Measurements from ENCODE around the gene PCDHB6.
"Not testable (repeated sequence)": the region's sequence is repeated elsewhere in the genome, so short reads cannot be mapped to it uniquely, and the experiment has no call there.

Gene PCDHB6

DNA sequence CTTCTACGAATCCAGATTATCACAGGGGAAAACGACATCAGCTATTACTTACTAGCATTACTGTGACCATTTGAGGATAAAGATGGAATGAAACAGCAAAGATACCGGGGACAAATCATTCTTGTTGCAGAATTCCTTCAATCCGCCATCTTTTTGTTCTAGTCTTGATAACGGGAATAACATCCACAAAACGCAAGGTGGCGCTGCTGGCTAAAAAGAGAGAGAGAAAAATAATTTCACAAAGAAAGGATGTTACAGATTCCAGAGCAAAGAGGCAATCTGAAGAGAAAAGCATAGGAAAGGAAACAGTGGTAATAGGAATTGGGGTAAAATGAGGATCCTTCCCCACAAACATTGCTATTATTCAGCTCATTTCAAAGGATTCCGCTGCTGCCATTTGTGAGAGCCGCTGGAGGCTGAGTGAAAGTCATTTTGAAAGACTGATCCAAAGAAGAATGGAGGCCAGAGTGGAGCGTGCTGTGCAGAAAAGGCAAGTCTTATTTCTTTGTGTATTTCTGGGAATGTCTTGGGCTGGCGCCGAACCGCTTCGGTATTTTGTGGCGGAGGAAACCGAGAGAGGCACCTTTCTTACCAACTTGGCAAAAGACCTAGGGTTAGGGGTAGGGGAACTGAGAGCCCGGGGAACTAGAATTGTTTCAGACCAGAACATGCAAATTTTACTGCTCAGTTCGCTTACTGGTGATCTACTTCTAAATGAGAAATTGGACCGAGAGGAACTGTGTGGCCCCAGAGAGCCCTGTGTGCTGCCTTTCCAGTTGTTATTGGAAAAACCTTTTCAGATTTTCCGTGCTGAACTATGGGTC lies 22.7 kb downstream of the PCDHB6 start, which contains the start of gene PCDHB7:
PCDHB7 (plus strand) TSS at position 264 of the 824 bp plus-strand sequence; CDS start at position 456, 192 bp downstream.
- DNase-seq = no peak

DNA sequence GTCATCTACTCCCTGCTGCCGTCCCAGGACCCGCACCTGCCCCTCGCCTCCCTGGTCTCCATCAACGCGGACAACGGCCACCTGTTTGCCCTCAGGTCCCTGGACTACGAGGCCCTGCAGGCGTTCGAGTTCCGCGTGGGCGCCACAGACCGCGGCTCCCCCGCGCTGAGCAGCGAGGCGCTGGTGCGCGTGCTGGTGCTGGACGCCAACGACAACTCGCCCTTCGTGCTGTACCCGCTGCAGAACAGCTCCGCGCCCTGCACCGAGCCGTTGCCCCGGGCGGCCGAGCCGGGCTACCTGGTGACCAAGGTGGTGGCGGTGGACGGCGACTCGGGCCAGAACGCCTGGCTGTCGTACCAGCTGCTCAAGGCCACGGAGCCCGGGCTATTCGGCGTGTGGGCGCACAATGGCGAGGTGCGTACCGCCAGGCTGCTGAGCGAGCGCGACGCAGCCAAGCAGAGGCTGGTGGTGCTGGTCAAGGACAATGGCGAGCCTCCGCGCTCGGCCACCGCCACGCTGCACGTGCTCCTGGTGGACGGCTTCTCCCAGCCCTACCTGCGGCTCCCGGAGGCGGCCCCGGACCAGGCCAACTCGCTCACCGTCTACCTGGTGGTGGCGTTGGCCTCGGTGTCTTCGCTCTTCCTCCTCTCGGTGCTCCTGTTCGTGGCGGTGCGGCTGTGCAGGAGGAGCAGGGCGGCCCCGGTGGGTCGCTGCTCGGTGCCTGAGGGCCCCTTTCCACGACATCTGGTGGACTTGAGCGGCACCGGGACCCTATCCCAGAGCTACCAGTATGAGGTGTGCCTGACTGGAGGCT lies 24.6 kb downstream of the PCDHB6 start:
- not testable (repeated sequence) for DNase-seq

DNA sequence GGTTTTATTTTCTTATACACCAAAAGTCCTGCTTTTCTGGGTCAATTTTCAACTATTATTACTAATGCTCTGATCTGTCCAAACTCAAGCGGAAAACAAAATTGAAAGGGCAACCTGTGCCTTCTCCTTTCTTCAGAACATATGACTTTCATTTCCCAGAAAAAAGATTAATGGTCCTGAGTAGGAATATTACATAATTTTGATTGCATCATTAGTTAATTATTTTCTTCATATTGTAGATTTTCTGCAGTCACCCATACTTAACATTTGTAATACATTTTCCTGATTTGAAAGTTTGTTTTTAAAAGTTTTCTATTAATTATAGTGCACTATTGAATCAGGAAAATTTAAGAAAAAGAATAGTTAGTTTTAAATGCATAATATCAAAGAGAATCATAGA lies 26.1 kb downstream of the PCDHB6 start:
- DNase-seq = no peak

DNA sequence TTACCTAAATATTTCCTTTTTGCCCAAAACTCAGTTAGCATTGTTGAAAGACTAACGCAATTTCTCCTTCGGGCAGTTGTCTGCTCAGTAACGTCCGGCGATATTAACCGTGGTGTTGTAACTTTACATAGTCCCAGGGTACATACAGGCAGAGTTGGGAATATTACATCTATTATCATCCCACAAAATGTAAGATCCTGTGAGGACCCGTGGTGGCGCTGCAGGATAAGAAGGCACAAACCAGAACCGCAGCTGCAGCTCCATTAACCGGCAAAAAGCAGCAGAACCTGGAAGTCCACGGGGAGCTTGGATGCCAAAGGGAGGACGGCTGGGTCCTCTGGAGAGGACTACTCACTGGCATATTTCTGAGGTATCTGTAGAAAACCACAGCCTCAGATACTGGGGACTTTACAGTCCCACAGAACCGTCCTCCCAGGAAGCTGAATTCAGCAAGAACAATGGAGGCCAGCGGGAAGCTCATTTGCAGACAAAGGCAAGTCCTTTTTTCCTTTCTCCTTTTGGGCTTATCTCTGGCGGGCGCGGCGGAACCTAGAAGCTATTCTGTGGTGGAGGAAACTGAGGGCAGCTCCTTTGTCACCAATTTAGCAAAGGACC lies 27.8 kb downstream of the PCDHB6 start, which contains the start of gene PCDHB8:
PCDHB8 (plus strand) TSS at position 214 of the 615 bp plus-strand sequence; CDS start at position 459, 245 bp downstream.
- not testable (repeated sequence) for DNase-seq

DNA sequence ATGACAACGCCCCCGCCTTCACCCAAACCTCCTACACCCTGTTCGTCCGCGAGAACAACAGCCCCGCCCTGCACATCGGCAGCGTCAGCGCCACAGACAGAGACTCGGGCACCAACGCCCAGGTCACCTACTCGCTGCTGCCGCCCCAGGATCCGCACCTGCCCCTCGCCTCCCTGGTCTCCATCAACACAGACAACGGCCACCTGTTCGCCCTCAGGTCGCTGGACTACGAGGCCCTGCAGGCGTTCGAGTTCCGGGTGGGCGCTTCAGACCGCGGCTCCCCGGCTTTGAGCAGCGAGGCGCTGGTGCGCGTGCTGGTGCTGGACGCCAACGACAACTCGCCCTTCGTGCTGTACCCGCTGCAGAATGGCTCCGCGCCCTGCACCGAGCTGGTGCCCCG lies 29.5 kb downstream of the PCDHB6 start:
- not testable (repeated sequence) for DNase-seq

DNA sequence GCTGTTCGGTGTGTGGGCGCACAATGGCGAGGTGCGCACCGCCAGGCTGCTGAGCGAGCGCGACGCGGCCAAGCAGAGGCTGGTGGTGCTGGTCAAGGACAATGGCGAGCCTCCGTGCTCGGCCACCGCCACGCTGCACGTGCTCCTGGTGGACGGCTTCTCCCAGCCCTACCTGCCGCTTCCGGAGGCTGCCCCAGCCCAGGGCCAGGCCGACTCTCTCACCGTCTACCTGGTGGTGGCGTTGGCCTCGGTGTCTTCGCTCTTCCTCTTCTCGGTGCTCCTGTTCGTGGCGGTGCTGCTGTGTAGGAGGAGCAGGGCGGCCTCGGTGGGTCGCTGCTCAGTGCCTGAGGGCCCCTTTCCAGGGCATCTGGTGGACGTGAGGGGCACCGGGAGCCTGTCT lies 30.0 kb downstream of the PCDHB6 start:
- not testable (repeated sequence) for DNase-seq

DNA sequence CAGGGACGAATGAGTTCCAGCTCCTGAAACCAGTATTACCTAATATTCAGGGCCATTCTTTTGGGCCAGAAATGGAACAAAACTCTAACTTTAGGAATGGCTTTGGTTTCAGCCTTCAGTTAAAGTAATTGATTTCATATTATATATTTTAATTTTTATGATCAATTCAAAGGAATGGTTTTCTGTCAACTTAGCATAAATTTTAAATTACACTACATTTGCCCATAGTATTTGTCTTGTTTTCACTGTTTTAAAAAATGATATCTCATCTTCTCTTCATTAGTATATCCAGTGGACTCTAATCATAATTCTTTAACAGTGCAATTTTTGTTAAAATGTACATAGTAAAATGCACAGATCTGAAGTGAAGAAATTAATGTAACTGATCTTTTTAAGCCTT lies 30.5 kb downstream of the PCDHB6 start:
- DNase-seq = no peak

DNA sequence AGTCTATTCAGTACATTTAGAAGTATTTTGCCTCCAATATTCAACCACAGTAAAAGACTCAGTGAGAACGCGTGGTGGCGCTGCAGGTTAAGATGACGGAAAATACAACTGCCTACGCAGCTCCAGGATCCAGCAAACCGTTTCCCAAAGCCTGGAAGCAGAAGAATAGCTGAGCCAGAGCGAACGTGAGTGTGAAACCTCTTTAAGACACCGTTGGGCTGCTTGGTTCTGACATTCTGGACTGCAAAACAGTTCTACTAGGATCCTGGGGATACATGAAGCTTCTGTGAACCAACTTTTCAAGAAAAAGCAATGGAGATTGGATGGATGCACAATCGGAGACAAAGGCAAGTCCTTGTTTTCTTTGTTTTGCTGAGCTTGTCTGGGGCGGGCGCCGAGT lies 32.4 kb downstream of the PCDHB6 start, which contains the start of gene PCDHB16:
PCDHB16 (plus strand) TSS at position 140 of the 400 bp plus-strand sequence; CDS start at position 313, 173 bp downstream.
- no peak for DNase-seq

DNA sequence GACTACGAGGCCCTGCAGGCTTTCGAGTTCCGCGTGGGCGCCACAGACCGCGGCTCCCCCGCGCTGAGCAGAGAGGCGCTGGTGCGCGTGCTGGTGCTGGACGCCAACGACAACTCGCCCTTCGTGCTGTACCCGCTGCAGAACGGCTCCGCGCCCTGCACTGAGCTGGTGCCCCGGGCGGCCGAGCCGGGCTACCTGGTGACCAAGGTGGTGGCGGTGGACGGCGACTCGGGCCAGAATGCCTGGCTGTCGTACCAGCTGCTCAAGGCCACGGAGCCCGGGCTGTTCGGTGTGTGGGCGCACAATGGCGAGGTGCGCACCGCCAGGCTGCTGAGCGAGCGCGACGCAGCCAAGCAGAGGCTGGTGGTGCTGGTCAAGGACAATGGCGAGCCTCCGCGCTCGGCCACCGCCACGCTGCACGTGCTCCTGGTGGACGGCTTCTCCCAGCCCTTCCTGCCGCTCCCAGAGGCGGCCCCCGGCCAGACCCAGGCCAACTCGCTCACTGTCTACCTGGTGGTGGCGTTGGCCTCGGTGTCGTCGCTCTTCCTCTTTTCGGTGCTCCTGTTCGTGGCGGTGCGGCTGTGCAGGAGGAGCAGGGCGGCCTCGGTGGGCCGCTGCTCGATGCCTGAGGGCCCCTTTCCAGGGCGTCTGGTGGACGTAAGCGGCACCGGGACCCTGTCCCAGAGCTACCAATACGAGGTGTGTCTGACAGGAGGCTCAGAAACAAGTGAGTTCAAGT lies 34.4 kb downstream of the PCDHB6 start:
- not testable (repeated sequence) for DNase-seq

DNA sequence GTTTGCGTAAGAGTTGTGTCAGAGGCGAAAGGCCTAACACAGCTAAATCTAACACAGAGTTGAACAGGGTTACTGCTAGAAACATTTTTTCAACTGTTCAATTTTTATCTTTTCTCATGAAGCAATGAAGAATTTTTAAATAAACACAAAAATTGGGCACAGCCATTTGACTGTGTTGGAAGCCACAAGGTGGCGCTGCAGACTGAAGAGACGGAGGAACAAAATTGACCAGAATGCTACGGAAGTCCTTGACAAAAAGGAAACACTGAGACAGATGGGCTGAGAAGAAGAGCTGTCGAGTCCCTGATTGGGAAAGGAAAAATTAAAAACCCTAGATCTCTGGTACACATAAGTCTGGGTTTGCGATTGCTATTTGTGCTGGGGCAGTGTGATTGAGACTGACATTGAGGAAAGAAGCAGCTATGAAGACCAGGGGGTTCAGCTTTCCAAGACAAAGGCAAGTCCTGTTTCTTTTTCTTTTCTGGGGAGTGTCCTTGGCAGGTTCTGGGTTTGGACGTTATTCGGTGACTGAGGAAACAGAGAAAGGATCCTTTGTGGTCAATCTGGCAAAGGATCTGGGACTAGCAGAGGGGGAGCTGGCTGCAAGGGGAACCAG lies 37.1 kb downstream of the PCDHB6 start, which contains the start of gene PCDHB9:
PCDHB9 (plus strand) TSS at position 265 of the 616 bp plus-strand sequence; CDS start at position 423, 158 bp downstream.
- DNase-seq = no peak

DNA sequence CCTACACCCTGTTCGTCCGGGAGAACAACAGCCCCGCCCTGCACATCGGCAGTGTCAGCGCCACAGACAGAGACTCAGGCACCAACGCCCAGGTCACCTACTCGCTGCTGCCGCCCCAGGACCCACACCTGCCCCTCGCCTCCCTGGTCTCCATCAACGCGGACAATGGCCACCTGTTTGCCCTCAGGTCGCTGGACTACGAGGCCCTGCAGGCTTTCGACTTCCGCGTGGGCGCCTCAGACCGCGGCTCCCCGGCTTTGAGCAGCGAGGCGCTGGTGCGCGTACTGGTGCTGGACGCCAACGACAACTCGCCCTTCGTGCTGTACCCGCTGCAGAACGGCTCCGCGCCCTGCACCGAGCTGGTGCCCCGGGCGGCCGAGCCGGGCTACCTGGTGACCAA lies 38.8 kb downstream of the PCDHB6 start:
- DNase-seq = not testable (repeated sequence)

DNA sequence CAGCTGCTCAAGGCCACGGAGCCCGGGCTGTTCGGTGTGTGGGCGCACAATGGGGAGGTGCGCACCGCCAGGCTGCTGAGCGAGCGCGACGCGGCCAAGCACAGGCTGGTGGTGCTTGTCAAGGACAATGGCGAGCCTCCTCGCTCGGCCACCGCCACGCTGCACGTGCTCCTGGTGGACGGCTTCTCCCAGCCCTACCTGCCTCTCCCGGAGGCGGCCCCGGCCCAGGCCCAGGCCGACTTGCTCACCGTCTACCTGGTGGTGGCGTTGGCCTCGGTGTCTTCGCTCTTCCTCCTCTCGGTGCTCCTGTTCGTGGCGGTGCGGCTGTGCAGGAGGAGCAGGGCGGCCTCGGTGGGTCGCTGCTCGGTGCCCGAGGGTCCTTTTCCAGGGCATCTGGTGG lies 39.3 kb downstream of the PCDHB6 start:
- not testable (repeated sequence) for DNase-seq

DNA sequence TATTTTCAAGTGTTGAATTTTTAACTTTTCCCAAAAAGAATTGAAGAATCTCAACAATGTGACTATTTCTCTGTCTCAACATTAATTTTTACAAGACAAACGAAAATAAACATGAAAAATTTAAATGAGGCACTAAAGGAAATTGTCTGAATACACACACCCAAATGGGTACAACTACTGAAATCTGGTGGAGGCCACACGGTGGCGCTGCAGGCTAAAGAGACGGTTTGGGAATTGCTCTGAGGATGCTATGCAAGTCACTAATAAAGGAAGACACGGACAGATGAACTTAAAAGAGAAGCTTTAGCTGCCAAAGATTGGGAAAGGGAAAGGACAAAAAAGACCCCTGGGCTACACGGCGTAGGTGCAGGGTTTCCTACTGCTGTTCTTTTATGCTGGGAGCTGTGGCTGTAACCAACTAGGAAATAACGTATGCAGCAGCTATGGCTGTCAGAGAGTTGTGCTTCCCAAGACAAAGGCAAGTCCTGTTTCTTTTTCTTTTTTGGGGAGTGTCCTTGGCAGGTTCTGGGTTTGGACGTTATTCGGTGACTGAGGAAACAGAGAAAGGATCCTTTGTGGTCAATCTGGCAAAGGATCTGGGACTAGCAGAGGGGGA lies 42.4 kb downstream of the PCDHB6 start, which contains the start of gene PCDHB10:
PCDHB10 (plus strand) TSS at position 244 of the 616 bp plus-strand sequence; CDS start at position 444, 200 bp downstream.
- no peak for DNase-seq

DNA sequence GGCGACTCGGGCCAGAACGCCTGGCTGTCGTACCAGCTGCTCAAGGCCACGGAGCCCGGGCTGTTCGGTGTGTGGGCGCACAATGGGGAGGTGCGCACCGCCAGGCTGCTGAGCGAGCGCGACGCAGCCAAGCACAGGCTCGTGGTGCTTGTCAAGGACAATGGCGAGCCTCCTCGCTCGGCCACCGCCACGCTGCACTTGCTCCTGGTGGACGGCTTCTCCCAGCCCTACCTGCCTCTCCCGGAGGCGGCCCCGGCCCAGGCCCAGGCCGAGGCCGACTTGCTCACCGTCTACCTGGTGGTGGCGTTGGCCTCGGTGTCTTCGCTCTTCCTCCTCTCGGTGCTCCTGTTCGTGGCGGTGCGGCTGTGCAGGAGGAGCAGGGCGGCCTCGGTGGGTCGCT lies 44.5 kb downstream of the PCDHB6 start:
- not testable (repeated sequence) for DNase-seq

DNA sequence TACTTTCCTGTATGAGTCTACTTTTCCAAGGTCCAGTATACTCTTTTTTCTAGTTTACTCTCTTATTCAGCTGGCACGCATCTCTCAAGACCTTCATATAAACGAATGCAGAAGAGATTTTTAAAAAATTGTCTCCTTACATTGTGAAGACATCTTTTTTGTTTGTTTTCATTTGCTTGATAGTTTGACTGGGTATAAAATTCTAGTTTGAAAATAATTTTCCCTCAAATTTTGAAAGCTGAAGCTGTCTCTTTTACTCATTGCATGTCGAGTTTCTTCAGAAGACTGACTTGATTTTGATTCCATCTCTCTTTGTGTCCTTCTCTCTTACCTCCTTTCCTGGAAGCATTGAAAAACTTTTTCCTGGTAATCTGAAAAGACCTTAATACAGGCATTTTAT lies 46.5 kb downstream of the PCDHB6 start:
- DNase-seq = no peak

DNA sequence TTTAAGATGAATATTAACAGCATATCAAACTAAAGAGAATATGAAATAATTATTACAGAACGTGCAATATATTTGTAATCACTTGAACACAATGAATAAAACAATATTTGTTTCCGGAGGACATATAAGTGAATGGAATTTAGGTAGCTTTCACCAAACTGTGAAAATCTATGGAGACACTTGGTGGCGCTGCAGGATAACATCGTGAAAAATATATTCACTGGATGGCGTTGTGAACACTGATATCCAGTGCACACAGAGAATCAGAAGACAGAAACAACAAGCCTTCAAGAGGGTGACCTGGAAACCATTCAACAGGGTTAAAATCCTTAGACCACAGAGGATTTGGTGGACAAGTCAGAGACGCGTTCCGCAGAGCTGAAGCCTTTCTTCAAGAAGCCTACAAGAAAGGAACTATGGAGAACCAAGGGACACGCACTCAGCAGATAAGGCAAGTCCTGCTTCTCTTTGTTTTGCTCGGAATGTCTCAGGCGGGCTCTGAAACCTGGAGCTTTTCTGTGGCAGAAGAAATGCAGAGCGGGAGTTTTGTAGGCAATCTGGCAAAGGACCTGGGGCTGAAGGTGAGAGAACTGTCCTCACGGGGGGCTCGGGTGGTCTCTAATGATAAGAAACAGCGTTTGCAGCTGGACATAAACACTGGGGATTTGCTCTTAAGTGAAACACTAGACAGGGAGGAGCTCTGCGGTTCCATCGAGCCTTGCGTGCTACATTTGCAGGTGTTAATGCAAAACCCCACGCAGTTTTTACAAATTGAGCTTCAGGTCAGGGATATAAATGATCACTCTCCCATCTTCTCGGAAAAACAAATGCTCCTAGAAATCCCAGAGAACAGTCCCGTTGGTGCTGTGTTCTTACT lies 49.7 kb downstream of the PCDHB6 start, which contains the start of gene PCDHB11:
PCDHB11 (plus strand) TSS at position 269 of the 877 bp plus-strand sequence; CDS start at position 417, 148 bp downstream.
- no peak for DNase-seq

DNA sequence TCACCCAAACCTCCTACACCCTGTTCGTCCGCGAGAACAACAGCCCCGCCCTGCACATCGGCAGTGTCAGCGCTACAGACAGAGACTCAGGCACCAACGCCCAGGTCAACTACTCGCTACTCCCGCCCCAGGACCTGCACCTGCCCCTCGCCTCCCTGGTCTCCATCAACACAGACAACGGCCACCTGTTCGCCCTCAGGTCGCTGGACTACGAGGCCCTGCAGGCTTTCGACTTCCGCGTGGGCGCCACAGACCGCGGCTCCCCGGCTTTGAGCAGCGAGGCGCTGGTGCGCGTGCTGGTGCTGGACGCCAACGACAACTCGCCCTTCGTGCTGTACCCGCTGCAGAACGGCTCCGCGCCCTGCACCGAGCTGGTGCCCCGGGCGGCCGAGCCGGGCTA lies 51.3 kb downstream of the PCDHB6 start:
- DNase-seq = not testable (repeated sequence)

DNA sequence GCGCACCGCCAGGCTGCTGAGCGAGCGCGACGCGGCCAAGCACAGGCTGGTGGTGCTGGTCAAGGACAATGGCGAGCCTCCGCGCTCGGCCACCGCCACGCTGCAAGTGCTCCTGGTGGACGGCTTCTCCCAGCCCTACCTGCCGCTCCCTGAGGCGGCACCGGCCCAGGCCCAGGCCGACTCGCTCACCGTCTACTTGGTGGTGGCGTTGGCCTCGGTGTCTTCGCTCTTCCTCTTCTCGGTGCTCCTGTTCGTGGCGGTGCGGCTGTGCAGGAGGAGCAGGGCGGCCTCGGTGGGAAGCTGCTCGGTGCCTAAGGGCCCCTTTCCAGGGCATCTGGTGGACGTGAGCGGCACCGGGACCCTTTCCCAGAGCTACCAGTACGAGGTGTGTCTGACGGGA lies 51.8 kb downstream of the PCDHB6 start:
- not testable (repeated sequence) for DNase-seq
